Colonic mucosa (tissue), 4 donors: ENCODE results near the gene PTS. TPM values are rescaled to one million over a fixed set of nuclear protein-coding genes. Genes with fewer than 3 reads are reported as not detected.

Source experiments
- DNase-seq: peaks from one replicate; pipeline ENCODE4 v3.0.0-alpha.2; 2020
- H3K27ac ChIP-seq: fragments of 200-600 bp; one replicate; pipeline ENCODE4 v1.8.0; 2021
- H3K27me3 ChIP-seq: fragments of 200-600 bp; one replicate; pipeline ENCODE4 v1.8.0; 2021
- H3K36me3 ChIP-seq: fragments of 200-600 bp; one replicate; pipeline ENCODE4 v1.8.0; 2021
- H3K4me1 ChIP-seq: fragments of 200-600 bp; one replicate; pipeline ENCODE4 v1.8.0; 2021; ENCODE audit warnings: mild to moderate bottlenecking
- H3K4me3 ChIP-seq: fragments of 200-600 bp; one replicate; pipeline ENCODE4 v1.8.0; 2021
- H3K9ac ChIP-seq, 2 donors: one replicate each; pipeline ENCODE4 v1.7.0; 2013; ENCODE audit warnings: control low read depth in 2 of 2, low read depth in 2 of 2, low read length in 2 of 2
- H3K9me3 ChIP-seq: fragments of 200-600 bp; one replicate; pipeline ENCODE4 v1.8.0; 2021
- intact Hi-C: fragments of 100-400 bp; cut with DNase I; formaldehyde crosslinking; loops from one replicate; pipeline ENCODE4 v1.14.1; 2022
- total RNA-seq, 2 donors: library from RNA; stranded (reverse); fragmentation: NEBNext Ultra II Directional in 1 of 2; extraction: Animal tissue kit (Norgen Biotek cat#: 25700) in 1 of 2; gene quantifications; one replicate each; pipeline ENCODE4 v1.2.1, GENCODE V29; 2021
- TF ChIP-seq, protein P1 (sequence below): fragments of 200-600 bp; IDR thresholded peaks from one replicate; pipeline ENCODE4 v1.8.0; 2022; ENCODE audit warnings: antibody characterized with exemption, mild to moderate bottlenecking
- donor health status: healthy.
- donor health status: DM: no; HTN: no; CAD: no.
- donor health status: DM: no; HTN: no; CAD: no.

Gene PTS
- total RNA-seq, 2 donors from 2014 or later, result 33.3 to 34.6 TPM

DNA sequence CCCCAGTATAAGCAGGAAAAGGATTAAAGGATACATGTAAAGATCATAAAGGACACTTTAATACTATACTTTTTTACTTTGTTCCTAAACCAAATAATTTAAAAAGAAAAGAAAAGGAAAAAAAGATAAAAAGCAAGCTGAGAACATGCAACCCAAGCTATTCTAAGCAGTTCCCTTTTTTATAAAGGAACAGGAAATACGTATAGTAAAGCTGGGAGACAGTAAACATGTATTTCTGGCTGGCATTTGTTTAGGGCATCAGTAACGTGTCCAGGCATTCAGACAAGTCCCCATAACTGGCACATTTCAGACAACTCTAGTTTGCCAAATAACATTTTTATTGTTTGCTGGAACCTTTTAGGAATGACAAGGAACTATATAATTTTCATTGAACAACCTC, 26.0 kb upstream of the PTS start:
- TF ChIP-seq, protein P1, sequence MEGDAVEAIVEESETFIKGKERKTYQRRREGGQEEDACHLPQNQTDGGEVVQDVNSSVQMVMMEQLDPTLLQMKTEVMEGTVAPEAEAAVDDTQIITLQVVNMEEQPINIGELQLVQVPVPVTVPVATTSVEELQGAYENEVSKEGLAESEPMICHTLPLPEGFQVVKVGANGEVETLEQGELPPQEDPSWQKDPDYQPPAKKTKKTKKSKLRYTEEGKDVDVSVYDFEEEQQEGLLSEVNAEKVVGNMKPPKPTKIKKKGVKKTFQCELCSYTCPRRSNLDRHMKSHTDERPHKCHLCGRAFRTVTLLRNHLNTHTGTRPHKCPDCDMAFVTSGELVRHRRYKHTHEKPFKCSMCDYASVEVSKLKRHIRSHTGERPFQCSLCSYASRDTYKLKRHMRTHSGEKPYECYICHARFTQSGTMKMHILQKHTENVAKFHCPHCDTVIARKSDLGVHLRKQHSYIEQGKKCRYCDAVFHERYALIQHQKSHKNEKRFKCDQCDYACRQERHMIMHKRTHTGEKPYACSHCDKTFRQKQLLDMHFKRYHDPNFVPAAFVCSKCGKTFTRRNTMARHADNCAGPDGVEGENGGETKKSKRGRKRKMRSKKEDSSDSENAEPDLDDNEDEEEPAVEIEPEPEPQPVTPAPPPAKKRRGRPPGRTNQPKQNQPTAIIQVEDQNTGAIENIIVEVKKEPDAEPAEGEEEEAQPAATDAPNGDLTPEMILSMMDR, result no peak
- Histone ChIP-seq H3K4me3 (no peak overlapping the region), H3K9ac (no peak overlapping the region), H3K36me3 (no peaks in the 10 kb centered on the region), H3K4me1 (no peaks in the 10 kb centered on the region), H3K27me3 (no peaks in the 10 kb centered on the region), H3K9me3 (no peaks in the 10 kb centered on the region), H3K27ac (no peak overlapping the region)
- intact Hi-C loops, result no loop called here
- no peak for DNase-seq

DNA sequence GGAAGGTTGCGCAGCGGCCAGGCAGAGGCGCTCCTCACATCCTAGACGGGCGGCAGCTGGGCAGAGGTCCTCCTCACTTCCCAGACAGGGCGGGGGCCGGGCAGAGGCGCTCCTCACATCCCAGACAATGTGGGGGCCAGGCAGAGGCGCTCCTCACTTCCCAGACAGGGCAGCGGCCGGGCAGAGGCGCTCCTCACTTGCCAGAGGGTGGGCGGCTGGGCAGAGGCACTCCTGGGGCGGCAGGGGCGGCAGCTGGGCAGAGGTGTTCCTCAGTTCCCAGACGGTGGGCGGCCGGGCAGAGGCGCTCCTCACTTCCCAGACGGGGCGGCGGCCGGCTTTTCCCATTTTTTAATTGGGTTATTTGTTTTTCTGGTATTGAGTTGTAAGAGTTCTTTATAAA, 20.2 kb upstream of the PTS start:
- TF ChIP-seq, protein P1, result no peak

DNA sequence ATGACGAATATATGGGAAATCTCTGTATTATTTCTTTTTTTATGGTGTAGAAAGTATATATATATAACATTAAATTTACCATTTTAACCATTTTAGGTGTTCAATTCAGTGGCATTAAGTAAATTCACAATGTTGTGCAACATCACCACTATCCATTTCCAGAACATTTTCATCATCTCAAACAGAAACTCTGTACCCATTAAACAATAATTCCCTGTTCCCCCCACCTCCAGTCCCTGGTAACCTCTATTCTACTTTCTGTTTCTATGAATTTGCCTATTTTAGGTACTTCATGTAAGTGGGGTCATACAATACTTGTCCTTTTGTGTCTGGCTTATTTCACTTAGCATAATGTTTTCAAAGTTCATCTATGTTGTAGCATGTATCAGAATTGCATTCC, 15.3 kb upstream of the PTS start:
- no peak overlapping the region for H3K9ac ChIP-seq
- no peak overlapping the region for H3K27ac ChIP-seq
- no peak for DNase-seq
- TF ChIP-seq, protein P1, result no peak
- no peak overlapping the region for H3K4me3 ChIP-seq
- no peaks in the 10 kb centered on the region for H3K27me3 ChIP-seq
- no peaks in the 10 kb centered on the region for H3K4me1 ChIP-seq
- H3K36me3 ChIP-seq, result no peaks in the 10 kb centered on the region
- H3K9me3 ChIP-seq, result no peaks in the 10 kb centered on the region
- intact Hi-C loops, result loop anchor here (10.0 kb wide), 1 partner anchor 904 kb away; no protein-coding TSS in a partner anchor

More for the DNA sequence above, 20.2 kb upstream of the PTS start:
- Histone ChIP-seq H3K9me3 (no peaks in the 10 kb centered on the region), H3K27me3 (no peaks in the 10 kb centered on the region), H3K36me3 (no peaks in the 10 kb centered on the region), H3K27ac (no peak overlapping the region), H3K4me1 (no peaks in the 10 kb centered on the region), H3K4me3 (no peak overlapping the region), H3K9ac (no peak overlapping the region)
- DNase-seq, result no peak
- intact Hi-C loops, result no loop called here

DNA sequence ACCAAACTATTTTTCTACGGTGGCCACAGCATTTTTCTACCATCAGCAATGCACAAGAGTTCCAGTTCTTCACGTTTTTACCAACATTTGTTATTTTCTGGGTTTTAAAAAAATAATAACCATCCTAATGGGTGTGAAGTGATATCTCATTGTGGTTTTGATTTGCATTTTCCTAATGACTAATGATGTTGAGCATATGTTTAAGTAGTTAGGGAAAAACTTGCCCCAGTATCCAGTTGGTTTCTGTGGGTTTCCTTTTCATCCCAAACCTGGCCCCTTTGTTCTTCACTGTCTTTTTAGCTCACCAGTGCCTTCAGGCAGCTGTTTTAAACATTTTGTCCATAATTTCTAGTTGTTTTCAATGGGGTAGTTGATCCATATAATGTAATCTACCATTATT, 14.7 kb upstream of the PTS start:
- H3K4me1 ChIP-seq, result no peaks in the 10 kb centered on the region
- no peaks in the 10 kb centered on the region for H3K27me3 ChIP-seq
- H3K27ac ChIP-seq, result no peak overlapping the region
- H3K4me3 ChIP-seq, result no peak overlapping the region
- H3K9me3 ChIP-seq, result no peaks in the 10 kb centered on the region
- no peak overlapping the region for H3K9ac ChIP-seq
- H3K36me3 ChIP-seq, result no peaks in the 10 kb centered on the region
- intact Hi-C loops, result loop anchor here (10.0 kb wide), 1 partner anchor 903 kb away; no protein-coding TSS in a partner anchor
- TF ChIP-seq, protein P1, result no peak
- no peak for DNase-seq

DNA sequence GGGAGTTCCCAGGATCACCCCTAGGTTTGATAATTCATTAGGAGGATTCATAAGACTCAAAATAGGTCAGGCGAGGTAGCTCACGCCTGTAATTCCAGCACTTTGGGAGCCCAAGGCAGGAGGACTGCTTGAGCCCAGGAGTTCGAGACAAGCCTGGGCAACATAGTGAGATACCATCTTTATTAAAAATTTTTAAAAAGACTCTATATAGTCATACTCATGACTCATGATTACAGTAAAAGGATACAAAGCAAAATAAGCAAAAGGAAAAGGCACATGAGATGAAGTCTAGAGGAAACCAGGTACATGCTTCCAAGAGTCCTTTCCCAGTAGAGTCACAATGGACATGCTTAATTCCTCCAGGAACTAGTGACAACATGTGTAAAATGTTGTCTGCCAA, 13.9 kb upstream of the PTS start:
- no peak for DNase-seq
- no peaks in the 10 kb centered on the region for H3K4me1 ChIP-seq
- H3K36me3 ChIP-seq, result no peaks in the 10 kb centered on the region
- intact Hi-C loops, result loop anchor here (10.0 kb wide), 1 partner anchor 903 kb away; no protein-coding TSS in a partner anchor
- TF ChIP-seq, protein P1, result no peak
- H3K27ac ChIP-seq, result no peak overlapping the region
- no peak overlapping the region for H3K4me3 ChIP-seq
- no peaks in the 10 kb centered on the region for H3K27me3 ChIP-seq
- no peaks in the 10 kb centered on the region for H3K9me3 ChIP-seq
- no peak overlapping the region for H3K9ac ChIP-seq
